Measurements from ENCODE around the gene MDM1. TPM values are rescaled to one million over a fixed set of nuclear protein-coding genes. Genes with fewer than 3 reads are reported as not detected.

The MDM1 gene
- polyA plus RNA-seq, 2 donors = 4.8 to 8.2 TPM

- Histone ChIP-seq H3K36me3 (ENCODE audit: control insufficient read depth in 2 of 2, insufficient read depth in 2 of 2, low read length in 1 of 2) (peaks cover 0 to 2% of the 10 kb centered on the region in 2 donors), H3K4me3 (ENCODE audit: low read depth in 1 of 2, low read length in 2 of 2) (no peak overlapping the region), H3K27ac (ENCODE audit: low read depth in 2 of 2, low read length in 1 of 2) (no peak overlapping the region), H3K4me1 (ENCODE audit: control insufficient read depth in 2 of 2, insufficient read depth in 2 of 2, low read length in 1 of 2) (peaks cover 0 to 2% of the 10 kb centered on the region in 2 donors), H3K9me3 (ENCODE audit: control insufficient read depth in 2 of 2, insufficient read depth in 1 of 2, low read depth in 1 of 2, low read length in 1 of 2) (no peaks in the 10 kb centered on the region), H3K27me3 (ENCODE audit: control insufficient read depth in 1 of 2, insufficient read depth in 2 of 2, low read length in 2 of 2) (no peaks in the 10 kb centered on the region)
- WGBS, 2 donors = 92 to 93% methylated on average over 3 of the region's 3 CpGs
Observed at GRCh38 chr12:68326716-68327115, 5.4 kb downstream of the MDM1 start.

GRCh38 chr12:68325966-68326365, 6.2 kb downstream of the MDM1 start:
- no peaks in the 10 kb centered on the region for H3K27me3 ChIP-seq (ENCODE audit: control insufficient read depth in 1 of 2, insufficient read depth in 2 of 2, low read length in 2 of 2)
- H3K36me3 ChIP-seq (ENCODE audit: control insufficient read depth in 2 of 2, insufficient read depth in 2 of 2, low read length in 1 of 2) = peaks cover 0 to 2% of the 10 kb centered on the region in 2 donors
- H3K9me3 ChIP-seq (ENCODE audit: control insufficient read depth in 2 of 2, insufficient read depth in 1 of 2, low read depth in 1 of 2, low read length in 1 of 2) = no peaks in the 10 kb centered on the region
- H3K4me3 ChIP-seq (ENCODE audit: low read depth in 1 of 2, low read length in 2 of 2) = no peak overlapping the region
- H3K27ac ChIP-seq (ENCODE audit: low read depth in 2 of 2, low read length in 1 of 2) = no peak overlapping the region
- H3K4me1 ChIP-seq (ENCODE audit: control insufficient read depth in 2 of 2, insufficient read depth in 2 of 2, low read length in 1 of 2) = peaks cover 0 to 2% of the 10 kb centered on the region in 2 donors
- 73 to 83% methylated on average over 1 of the region's 1 CpG for WGBS, 2 donors

GRCh38 chr12:68324531-68324930, 7.6 kb downstream of the MDM1 start:
- peaks cover 0 to 2% of the 10 kb centered on the region in 2 donors for H3K36me3 ChIP-seq (ENCODE audit: control insufficient read depth in 2 of 2, insufficient read depth in 2 of 2, low read length in 1 of 2)
- H3K4me3 ChIP-seq (ENCODE audit: low read depth in 1 of 2, low read length in 2 of 2) = no peak overlapping the region
- no peak overlapping the region for H3K27ac ChIP-seq (ENCODE audit: low read depth in 2 of 2, low read length in 1 of 2)
- H3K4me1 ChIP-seq (ENCODE audit: control insufficient read depth in 2 of 2, insufficient read depth in 2 of 2, low read length in 1 of 2) = no peaks in the 10 kb centered on the region
- no peaks in the 10 kb centered on the region for H3K9me3 ChIP-seq (ENCODE audit: control insufficient read depth in 2 of 2, insufficient read depth in 1 of 2, low read depth in 1 of 2, low read length in 1 of 2)
- no peaks in the 10 kb centered on the region for H3K27me3 ChIP-seq (ENCODE audit: control insufficient read depth in 1 of 2, insufficient read depth in 2 of 2, low read length in 2 of 2)
- 78 to 79% methylated on average over 3 of the region's 3 CpGs for WGBS, 2 donors

DNA sequence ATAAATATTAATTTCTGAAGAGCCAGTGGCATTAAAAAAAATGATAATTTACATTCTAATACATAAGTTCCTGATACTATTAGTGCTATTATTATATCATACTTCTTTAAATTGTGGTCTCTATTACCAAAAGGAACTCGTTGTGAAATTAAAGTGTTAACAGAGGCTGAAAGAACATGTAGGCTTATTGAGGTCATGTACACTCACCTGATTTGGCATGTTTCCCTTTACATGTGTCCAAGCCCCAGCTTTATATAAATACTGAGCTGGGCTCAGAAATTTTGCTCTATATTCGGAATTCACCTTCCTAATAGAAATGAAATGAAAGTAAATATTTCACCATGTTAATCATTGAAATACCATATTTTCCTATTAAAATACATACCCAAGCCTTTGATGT, 11.0 kb downstream of the MDM1 start:
- H3K4me3 ChIP-seq (ENCODE audit: low read depth in 1 of 2, low read length in 2 of 2) = no peak overlapping the region
- H3K27ac ChIP-seq (ENCODE audit: low read depth in 2 of 2, low read length in 1 of 2) = no peak overlapping the region
- H3K27me3 ChIP-seq (ENCODE audit: control insufficient read depth in 1 of 2, insufficient read depth in 2 of 2, low read length in 2 of 2) = no peaks in the 10 kb centered on the region
- H3K4me1 ChIP-seq (ENCODE audit: control insufficient read depth in 2 of 2, insufficient read depth in 2 of 2, low read length in 1 of 2) = no peaks in the 10 kb centered on the region
- peaks cover 0 to 4% of the 10 kb centered on the region in 2 donors for H3K36me3 ChIP-seq (ENCODE audit: control insufficient read depth in 2 of 2, insufficient read depth in 2 of 2, low read length in 1 of 2)
- H3K9me3 ChIP-seq (ENCODE audit: control insufficient read depth in 2 of 2, insufficient read depth in 1 of 2, low read depth in 1 of 2, low read length in 1 of 2) = no peaks in the 10 kb centered on the region
- WGBS, 2 donors = 64 to 73% methylated on average over 2 of the region's 2 CpGs

DNA sequence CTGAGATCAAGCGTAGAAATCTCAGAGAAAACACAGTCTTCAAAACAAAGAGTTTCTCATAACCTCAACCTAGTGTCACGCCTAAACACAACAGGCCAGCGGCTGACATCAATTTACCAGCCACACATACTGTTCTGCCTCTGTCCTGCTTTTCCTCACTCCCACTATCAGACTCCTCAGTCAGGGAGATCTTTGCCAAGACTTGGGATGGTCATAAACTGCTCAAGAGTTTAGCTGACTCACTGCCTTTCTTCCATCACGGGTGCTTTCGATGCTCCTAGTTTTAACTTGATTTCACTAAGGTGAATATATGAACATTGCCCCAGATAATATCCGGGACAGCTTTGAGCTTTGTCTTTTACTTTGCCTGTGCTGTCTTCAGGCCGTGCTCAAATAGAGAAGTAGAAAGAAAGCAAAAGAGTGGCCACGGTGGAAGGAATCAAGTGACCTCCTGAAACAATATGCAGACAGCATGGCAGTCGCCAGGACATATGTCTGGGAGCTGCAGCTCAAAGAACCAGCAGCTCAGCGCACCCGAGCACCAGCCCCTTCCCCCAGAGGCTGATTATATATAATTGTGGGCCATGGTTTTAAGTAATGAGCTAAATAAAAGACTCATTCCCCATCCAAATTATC, 12.1 kb downstream of the MDM1 start:
- Histone ChIP-seq H3K27me3 (ENCODE audit: control insufficient read depth in 1 of 2, insufficient read depth in 2 of 2, low read length in 2 of 2) (no peaks in the 10 kb centered on the region), H3K27ac (ENCODE audit: low read depth in 2 of 2, low read length in 1 of 2) (no peak overlapping the region), H3K4me1 (ENCODE audit: control insufficient read depth in 2 of 2, insufficient read depth in 2 of 2, low read length in 1 of 2) (no peaks in the 10 kb centered on the region), H3K36me3 (ENCODE audit: control insufficient read depth in 2 of 2, insufficient read depth in 2 of 2, low read length in 1 of 2) (peaks cover 0 to 4% of the 10 kb centered on the region in 2 donors), H3K9me3 (ENCODE audit: control insufficient read depth in 2 of 2, insufficient read depth in 1 of 2, low read depth in 1 of 2, low read length in 1 of 2) (no peaks in the 10 kb centered on the region), H3K4me3 (ENCODE audit: low read depth in 1 of 2, low read length in 2 of 2) (no peak overlapping the region)
- 76 to 77% methylated on average over 11 of the region's 11 CpGs for WGBS, 2 donors

GRCh38 chr12:68317047-68317667, 15.0 kb downstream of the MDM1 start:
- Histone ChIP-seq H3K4me3 (ENCODE audit: low read depth in 1 of 2, low read length in 2 of 2) (no peak overlapping the region), H3K27ac (ENCODE audit: low read depth in 2 of 2, low read length in 1 of 2) (no peak overlapping the region), H3K27me3 (ENCODE audit: control insufficient read depth in 1 of 2, insufficient read depth in 2 of 2, low read length in 2 of 2) (no peaks in the 10 kb centered on the region), H3K9me3 (ENCODE audit: control insufficient read depth in 2 of 2, insufficient read depth in 1 of 2, low read depth in 1 of 2, low read length in 1 of 2) (no peaks in the 10 kb centered on the region), H3K36me3 (ENCODE audit: control insufficient read depth in 2 of 2, insufficient read depth in 2 of 2, low read length in 1 of 2) (peaks cover 4 to 5% of the 10 kb centered on the region in 2 donors), H3K4me1 (ENCODE audit: control insufficient read depth in 2 of 2, insufficient read depth in 2 of 2, low read length in 1 of 2) (no peaks in the 10 kb centered on the region)
- 89 to 93% methylated on average over 1 of the region's 1 CpG for WGBS, 2 donors

DNA sequence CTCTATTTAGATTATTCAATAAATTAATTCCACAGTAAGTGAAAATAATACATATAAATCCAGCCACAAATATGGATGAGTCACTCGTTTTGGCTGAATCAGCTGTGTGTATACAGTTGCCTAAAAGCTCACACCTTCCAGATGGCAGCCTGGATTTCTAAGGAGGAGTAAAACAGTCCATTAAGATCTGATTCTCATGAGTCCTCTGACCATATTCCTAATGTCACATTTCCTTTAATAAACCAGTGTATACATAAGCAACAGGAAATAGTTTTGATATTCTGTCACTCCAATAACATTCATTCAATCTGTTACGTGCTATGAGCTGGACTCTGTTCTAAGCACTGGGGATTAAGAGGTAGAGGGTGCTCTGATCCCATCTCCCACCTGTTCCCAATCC, 21.8 kb downstream of the MDM1 start:
- no peak overlapping the region for H3K4me3 ChIP-seq (ENCODE audit: low read depth in 1 of 2, low read length in 2 of 2)
- no peaks in the 10 kb centered on the region for H3K4me1 ChIP-seq (ENCODE audit: control insufficient read depth in 2 of 2, insufficient read depth in 2 of 2, low read length in 1 of 2)
- WGBS, 2 donors = 48 to 59% methylated on average over 2 of the region's 2 CpGs
- peaks cover 5 to 8% of the 10 kb centered on the region in 2 donors for H3K36me3 ChIP-seq (ENCODE audit: control insufficient read depth in 2 of 2, insufficient read depth in 2 of 2, low read length in 1 of 2)
- no peaks in the 10 kb centered on the region for H3K9me3 ChIP-seq (ENCODE audit: control insufficient read depth in 2 of 2, insufficient read depth in 1 of 2, low read depth in 1 of 2, low read length in 1 of 2)
- no peaks in the 10 kb centered on the region for H3K27me3 ChIP-seq (ENCODE audit: control insufficient read depth in 1 of 2, insufficient read depth in 2 of 2, low read length in 2 of 2)
- H3K27ac ChIP-seq (ENCODE audit: low read depth in 2 of 2, low read length in 1 of 2) = no peak overlapping the region

DNA sequence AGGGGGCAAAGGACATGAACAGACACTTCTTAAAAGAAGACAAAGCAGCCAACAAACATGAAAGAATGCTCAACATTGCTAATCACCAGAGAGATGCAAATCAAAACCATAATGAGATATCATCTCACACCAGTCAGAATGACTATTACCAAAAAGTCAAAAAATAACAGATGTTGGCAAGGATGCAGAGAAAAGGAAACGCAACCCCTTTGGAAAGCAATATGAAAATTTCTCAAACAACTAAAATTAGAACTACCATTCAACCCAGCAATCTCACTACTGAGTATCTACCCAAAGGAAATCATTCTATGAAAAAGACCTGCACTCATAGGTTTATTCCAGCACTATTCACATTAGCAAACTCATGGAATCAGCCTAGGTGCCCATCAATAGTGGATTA, 25.6 kb downstream of the MDM1 start:
- H3K36me3 ChIP-seq (ENCODE audit: control insufficient read depth in 2 of 2, insufficient read depth in 2 of 2, low read length in 1 of 2) = peaks cover 0 to 5% of the 10 kb centered on the region in 2 donors
- 72 to 76% methylated on average over 1 of the region's 1 CpG for WGBS, 2 donors
- no peaks in the 10 kb centered on the region for H3K27me3 ChIP-seq (ENCODE audit: control insufficient read depth in 1 of 2, insufficient read depth in 2 of 2, low read length in 2 of 2)
- no peaks in the 10 kb centered on the region for H3K9me3 ChIP-seq (ENCODE audit: control insufficient read depth in 2 of 2, insufficient read depth in 1 of 2, low read depth in 1 of 2, low read length in 1 of 2)
- H3K4me3 ChIP-seq (ENCODE audit: low read depth in 1 of 2, low read length in 2 of 2) = no peak overlapping the region
- H3K27ac ChIP-seq (ENCODE audit: low read depth in 2 of 2, low read length in 1 of 2) = no peak overlapping the region
- H3K4me1 ChIP-seq (ENCODE audit: control insufficient read depth in 2 of 2, insufficient read depth in 2 of 2, low read length in 1 of 2) = no peaks in the 10 kb centered on the region

- H3K36me3 ChIP-seq (ENCODE audit: control insufficient read depth in 2 of 2, insufficient read depth in 2 of 2, low read length in 1 of 2) = peaks cover 0 to 3% of the 10 kb centered on the region in 2 donors
- WGBS, 2 donors = 73 to 76% methylated on average over 3 of the region's 3 CpGs
- H3K27ac ChIP-seq (ENCODE audit: low read depth in 2 of 2, low read length in 1 of 2) = no peak overlapping the region
- H3K9me3 ChIP-seq (ENCODE audit: control insufficient read depth in 2 of 2, insufficient read depth in 1 of 2, low read depth in 1 of 2, low read length in 1 of 2) = no peaks in the 10 kb centered on the region
- H3K27me3 ChIP-seq (ENCODE audit: control insufficient read depth in 1 of 2, insufficient read depth in 2 of 2, low read length in 2 of 2) = no peaks in the 10 kb centered on the region
- no peaks in the 10 kb centered on the region for H3K4me1 ChIP-seq (ENCODE audit: control insufficient read depth in 2 of 2, insufficient read depth in 2 of 2, low read length in 1 of 2)
- H3K4me3 ChIP-seq (ENCODE audit: low read depth in 1 of 2, low read length in 2 of 2) = no peak overlapping the region
Observed at GRCh38 chr12:68305278-68305677, 26.9 kb downstream of the MDM1 start.

- H3K4me3 ChIP-seq (ENCODE audit: low read depth in 1 of 2, low read length in 2 of 2) = no peak overlapping the region
- WGBS, 2 donors = 94 to 98% methylated on average over 3 of the region's 3 CpGs
- no peaks in the 10 kb centered on the region for H3K9me3 ChIP-seq (ENCODE audit: control insufficient read depth in 2 of 2, insufficient read depth in 1 of 2, low read depth in 1 of 2, low read length in 1 of 2)
- no peaks in the 10 kb centered on the region for H3K4me1 ChIP-seq (ENCODE audit: control insufficient read depth in 2 of 2, insufficient read depth in 2 of 2, low read length in 1 of 2)
- H3K27ac ChIP-seq (ENCODE audit: low read depth in 2 of 2, low read length in 1 of 2) = no peak overlapping the region
- peaks cover 0 to 3% of the 10 kb centered on the region in 2 donors for H3K36me3 ChIP-seq (ENCODE audit: control insufficient read depth in 2 of 2, insufficient read depth in 2 of 2, low read length in 1 of 2)
- no peaks in the 10 kb centered on the region for H3K27me3 ChIP-seq (ENCODE audit: control insufficient read depth in 1 of 2, insufficient read depth in 2 of 2, low read length in 2 of 2)
Observed at GRCh38 chr12:68304626-68305025, 27.5 kb downstream of the MDM1 start.

Data from esophagus (tissue), 2 donors.